ENCODE results near the gene TNNT1. TPM values are rescaled to one million over a fixed set of nuclear protein-coding genes. Genes with fewer than 3 reads are reported as not detected.

TNNT1 gene
- total and polyA plus RNA-seq, 2 donors (not counting 3 experiments of a cell fraction or from before 2014, with no cell fraction given), result 0.22 to 0.51 TPM

DNA sequence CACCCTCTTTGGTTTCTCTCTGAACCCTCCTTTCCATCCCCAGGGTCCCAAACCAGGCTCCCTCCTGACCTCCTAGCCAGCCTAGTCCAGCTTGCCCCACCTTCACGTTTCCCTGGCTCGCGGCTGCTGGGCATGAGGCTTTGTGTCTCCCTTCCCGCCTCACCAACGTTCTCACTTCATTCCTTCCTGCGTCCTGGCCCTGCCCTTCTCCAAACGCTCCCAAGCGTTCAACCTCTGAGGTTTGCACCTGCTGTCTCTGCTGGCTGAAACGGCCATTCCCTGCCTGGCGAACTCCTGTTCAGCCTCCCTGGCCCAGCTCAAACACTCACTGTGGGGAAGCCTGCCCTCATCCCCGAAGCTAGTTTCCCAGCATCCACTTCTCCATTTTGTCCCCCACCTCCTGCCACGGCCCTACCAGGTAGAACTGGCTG, 61.0 kb downstream of the TNNT1 start:
- BruUV-seq (replicated peaks), result no TSS peak
- POLR2A ChIA-PET, result no interaction called here
- Histone ChIP-seq H3K9me1 (replicated peaks; ENCODE audit: control insufficient read depth, extremely low read depth, insufficient read depth, low read length) (no peaks in the 10 kb centered on the region), H3K4me1 (ENCODE audit: control insufficient read depth, extremely low read depth, insufficient read depth, low read length) (peaks cover 18% of the 10 kb centered on the region), H3K79me2 (ENCODE audit: control insufficient read depth, insufficient read depth, low read length) (peaks cover 5% of the 10 kb centered on the region), H3K27ac (ENCODE audit: insufficient read depth, low read depth, low read length) (peak overlapping the region; percentile 67), H3K4me3 (replicated peaks in 1 of 3; ENCODE audit: insufficient read depth in 1 of 3, low read depth in 1 of 3, low read length in 3 of 3) (peak overlapping the region in 2 of 3 experiments; percentile 55 to 77), H3K9ac (replicated peaks; ENCODE audit: extremely low read depth, insufficient read depth, low read length) (peak overlapping the region; percentile 64), H3K4me2 (ENCODE audit: insufficient read depth, low read length) (peak overlapping the region; percentile 75), H3K36me3 (ENCODE audit: control insufficient read depth in 2 of 2, extremely low read depth in 1 of 2, insufficient read depth in 2 of 2, low read length in 2 of 2) (peaks cover 2 to 19% of the 10 kb centered on the region in 2 experiments), H3K27me3 (ENCODE audit: control insufficient read depth in 2 of 2, insufficient read depth in 2 of 2, low read length in 2 of 2) (peaks cover 0 to 1% of the 10 kb centered on the region in 2 experiments), H2AFZ (ENCODE audit: low read depth, low read length) (no peak overlapping the region), H3K9me3 (replicated peaks; ENCODE audit: control insufficient read depth, insufficient read depth, low read length) (no peaks in the 10 kb centered on the region), H4K20me1 (replicated peaks; ENCODE audit: control insufficient read depth, extremely low read depth, insufficient read depth, low read length) (no peaks in the 10 kb centered on the region)
- no peak for TF ChIP-seq POLR2A (IDR thresholded peaks at IDR 0.05; ENCODE audit: low read depth, low read length)
- TF ChIP-seq GATA2 (IDR thresholded peaks at IDR 0.05; ENCODE audit: insufficient read depth, insufficient read length, low read depth, low read length), result no peak
- no peak for TF ChIP-seq MYC (IDR thresholded peaks at IDR 0.05; ENCODE audit: low read depth, low read length)
- DNase-seq (ENCODE audit: low read depth, low spot score), result no peak
- dilution Hi-C loops (cut with MboI; ENCODE audit: extremely low pct_ligation_motif_present, low sequenced_read_pairs), result no loop called here
- CTCF ChIA-PET, result interaction anchor here (0.7 to 3.7 kb wide), 17 partner anchors 12 to 543 kb away, joined by 3 to 51 read pairs (median 6); partner anchors contain the start of genes DNAAF3, PPP1R12C, RDH13 and TMEM238
- FAIRE-seq, result peak; percentile 8
- intact Hi-C loops (cut with micrococcal nuclease), result loop anchor here (1.0 to 5.0 kb wide), 3 partner anchors 44 to 554 kb away; partner anchors contain the start of genes ZNF580 and ZNF581

DNA sequence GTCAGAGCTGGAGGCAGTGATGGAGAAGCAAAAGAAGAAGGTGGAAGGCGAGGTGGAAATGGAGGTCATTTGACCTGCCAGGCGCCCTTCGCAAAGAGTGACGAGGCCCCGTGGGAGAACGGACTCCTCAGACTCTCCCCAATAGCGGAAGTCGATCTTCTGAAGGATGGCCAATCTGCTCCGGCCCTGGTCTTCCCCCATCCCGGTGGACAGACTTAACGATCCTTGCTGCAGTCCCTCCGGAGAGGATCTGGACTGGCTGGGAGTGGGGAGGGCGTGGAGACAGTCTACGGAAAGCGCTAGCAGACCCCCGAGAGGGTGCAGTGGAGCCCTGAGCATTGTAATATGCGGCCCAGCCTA, 61.5 kb downstream of the TNNT1 start:
- intact Hi-C loops (cut with micrococcal nuclease), result loop anchor here (1.0 to 5.0 kb wide), 5 partner anchors 30 to 555 kb away; partner anchors contain the start of genes PPP1R12C, PPP6R1, ZNF580 and ZNF581
- no peak for DNase-seq (ENCODE audit: low read depth, low spot score)
- ChIA-PET POLR2A (interaction anchor here (0.7 to 1.6 kb wide), 2 partner anchors 29 to 320 kb away, joined by 4 to 5 read pairs; partner anchors contain the start of gene UBE2S), CTCF (interaction anchor here (0.8 to 3.7 kb wide), 14 partner anchors 9 to 417 kb away, joined by 3 to 51 read pairs (median 6); partner anchors contain the start of genes DNAAF3, PPP1R12C and TMEM238)
- H3K27ac ChIP-seq (ENCODE audit: insufficient read depth, low read depth, low read length), result peak overlapping the region; percentile 67
- H3K4me1 ChIP-seq (ENCODE audit: control insufficient read depth, extremely low read depth, insufficient read depth, low read length), result peaks cover 18% of the 10 kb centered on the region
- peaks cover 2 to 13% of the 10 kb centered on the region in 2 experiments for H3K36me3 ChIP-seq (ENCODE audit: control insufficient read depth in 2 of 2, extremely low read depth in 1 of 2, insufficient read depth in 2 of 2, low read length in 2 of 2)
- BruUV-seq (replicated peaks), result TSS peak; percentile 71
- FAIRE-seq, result no peak
- H3K27me3 ChIP-seq (ENCODE audit: control insufficient read depth in 2 of 2, insufficient read depth in 2 of 2, low read length in 2 of 2), result peaks cover 0 to 3% of the 10 kb centered on the region in 2 experiments
- H3K79me2 ChIP-seq (ENCODE audit: control insufficient read depth, insufficient read depth, low read length), result peaks cover 5% of the 10 kb centered on the region
- no peaks in the 10 kb centered on the region for H3K9me1 ChIP-seq (replicated peaks; ENCODE audit: control insufficient read depth, extremely low read depth, insufficient read depth, low read length)
- dilution Hi-C loops (cut with MboI; ENCODE audit: extremely low pct_ligation_motif_present, low sequenced_read_pairs), result no loop called here
- H4K20me1 ChIP-seq (replicated peaks; ENCODE audit: control insufficient read depth, extremely low read depth, insufficient read depth, low read length), result no peaks in the 10 kb centered on the region
- no peaks in the 10 kb centered on the region for H3K9me3 ChIP-seq (replicated peaks; ENCODE audit: control insufficient read depth, insufficient read depth, low read length)
- H2AFZ ChIP-seq (ENCODE audit: low read depth, low read length), result peak overlapping the region; percentile 67
- peak overlapping the region; percentile 64 for H3K9ac ChIP-seq (replicated peaks; ENCODE audit: extremely low read depth, insufficient read depth, low read length)
- TF ChIP-seq POLR2A (IDR thresholded peaks at IDR 0.05; ENCODE audit: low read depth, low read length) (peak; percentile 18), JUN (IDR thresholded peaks at IDR 0.05; ENCODE audit: borderline replicate concordance, insufficient read depth, insufficient read length, low read depth) (no peak), POLR2AphosphoS5 (IDR thresholded peaks at IDR 0.05; ENCODE audit: insufficient read depth, low read depth, low read length) (no peak)
- H3K4me3 ChIP-seq (replicated peaks in 1 of 3; ENCODE audit: insufficient read depth in 1 of 3, low read depth in 1 of 3, low read length in 3 of 3), result peak overlapping the region; percentile 31 to 77 (median 55)
- H3K4me2 ChIP-seq (ENCODE audit: insufficient read depth, low read length), result peak overlapping the region; percentile 75
